H9 (cell line): ENCODE measurements around the gene FNDC3A. TPM values are rescaled to one million over a fixed set of nuclear protein-coding genes. Genes with fewer than 3 reads are reported as not detected.

Source experiments
- DNase-seq: peaks from one replicate; pipeline ENCODE4 v3.0.0-alpha.2; 2017
- H2AFZ ChIP-seq: one replicate; pipeline ENCODE4 v1.6.1; 2013; ENCODE audit warnings: mild to moderate bottlenecking, low read length, control low read depth, moderate library complexity
- H2AK5ac ChIP-seq: 2 replicates; pipeline ENCODE4 v1.6.1; 2013; ENCODE audit warnings: low read length, control low read depth, mixed read lengths; ENCODE audit not compliant: insufficient read length
- H2BK120ac ChIP-seq: one replicate; pipeline ENCODE4 v1.6.1; 2013; ENCODE audit warnings: low read depth, mild to moderate bottlenecking, low read length, control low read depth, inconsistent platforms; ENCODE audit not compliant: poor library complexity, severe bottlenecking
- H2BK12ac ChIP-seq: 2 replicates; pipeline ENCODE4 v1.6.1; 2013; ENCODE audit warnings: low read length, control low read depth, mixed read lengths, low read depth; ENCODE audit not compliant: insufficient read length
- H2BK15ac ChIP-seq: 2 replicates; pipeline ENCODE4 v1.6.1; 2013; ENCODE audit warnings: low read depth, low read length, control low read depth
- H2BK20ac ChIP-seq: one replicate; pipeline ENCODE4 v1.6.1; 2013; ENCODE audit warnings: low read depth, mild to moderate bottlenecking, low read length, control low read depth, inconsistent platforms; ENCODE audit not compliant: poor library complexity, severe bottlenecking
- H2BK5ac ChIP-seq: 2 replicates; pipeline ENCODE4 v1.6.1; 2013; ENCODE audit warnings: low read length, control low read depth, mixed read lengths; ENCODE audit not compliant: insufficient read length
- H3K14ac ChIP-seq: 2 replicates; pipeline ENCODE4 v1.6.1; 2013; ENCODE audit warnings: low read length, control low read depth; ENCODE audit not compliant: insufficient read depth
- H3K18ac ChIP-seq: 2 replicates; pipeline ENCODE4 v1.6.1; 2013; ENCODE audit warnings: low read depth, mild to moderate bottlenecking, mixed read lengths, low read length, control low read depth; ENCODE audit not compliant: insufficient read length
- H3K23ac ChIP-seq: 2 replicates; pipeline ENCODE4 v1.6.1; 2013; ENCODE audit warnings: low read length, control low read depth, mixed read lengths, low read depth; ENCODE audit not compliant: insufficient read length
- H3K23me2 ChIP-seq: 2 replicates; pipeline ENCODE4 v1.6.1; 2013; ENCODE audit warnings: low read depth, mild to moderate bottlenecking, mixed read lengths, low read length, control low read depth; ENCODE audit not compliant: insufficient read length, poor library complexity, severe bottlenecking
- H3K27ac ChIP-seq: 2 replicates; pipeline ENCODE4 v1.5.1; 2013; ENCODE audit warnings: low read length, control low read depth, mixed read lengths, low read depth; ENCODE audit not compliant: insufficient read length
- H3K27me3 ChIP-seq: 2 replicates; pipeline ENCODE4 v1.6.1; 2013; ENCODE audit warnings: low read length, control low read depth, inconsistent platforms; ENCODE audit not compliant: insufficient read depth
- H3K4ac ChIP-seq: 2 replicates; pipeline ENCODE4 v1.6.1; 2013; ENCODE audit warnings: low read depth, mild to moderate bottlenecking, control low read depth, inconsistent platforms, low read length, moderate library complexity
- H3K4me1 ChIP-seq: 2 replicates; pipeline ENCODE4 v1.6.1; 2013; ENCODE audit warnings: low read length, control low read depth, inconsistent platforms; ENCODE audit not compliant: insufficient read depth
- H3K4me2 ChIP-seq: 2 replicates; pipeline ENCODE4 v1.6.1; 2013; ENCODE audit warnings: low read length, control low read depth, mixed read lengths; ENCODE audit not compliant: insufficient read length, insufficient read depth
- H3K56ac ChIP-seq: 2 replicates; pipeline ENCODE4 v1.6.1; 2013; ENCODE audit warnings: low read depth, mild to moderate bottlenecking, mixed read lengths, low read length, control low read depth; ENCODE audit not compliant: insufficient read length
- H3K79me1 ChIP-seq: 2 replicates; pipeline ENCODE4 v1.6.1; 2013; ENCODE audit warnings: low read depth, mild to moderate bottlenecking, moderate library complexity, low read length, control low read depth, inconsistent platforms; ENCODE audit not compliant: insufficient read depth, poor library complexity, severe bottlenecking
- H3K79me2 ChIP-seq: 2 replicates; pipeline ENCODE4 v1.6.1; 2013; ENCODE audit warnings: low read length, control low read depth, inconsistent platforms; ENCODE audit not compliant: insufficient read depth
- H3K9ac ChIP-seq: 2 replicates; pipeline ENCODE4 v1.6.1; 2013; ENCODE audit warnings: low read length, control low read depth, mixed read lengths; ENCODE audit not compliant: insufficient read length; ENCODE audit errors: extremely low read depth
- H3K9me3 ChIP-seq: one replicate; pipeline ENCODE4 v1.6.1; 2013; ENCODE audit warnings: low read depth, low read length, inconsistent platforms; ENCODE audit not compliant: control insufficient read depth
- H3T11ph ChIP-seq: one replicate; pipeline ENCODE4 v1.6.1; 2013; ENCODE audit warnings: mild to moderate bottlenecking, low read length, control low read depth, inconsistent platforms
- H4K20me1 ChIP-seq: one replicate; pipeline ENCODE4 v1.6.1; 2013; ENCODE audit not compliant: control insufficient read depth, insufficient read length, insufficient read depth
- H4K5ac ChIP-seq: 2 replicates; pipeline ENCODE4 v1.6.1; 2013; ENCODE audit warnings: low read depth, mild to moderate bottlenecking, mixed read lengths, low read length, control low read depth; ENCODE audit not compliant: insufficient read length
- H4K8ac ChIP-seq: replicated peaks from 2 replicates; pipeline ENCODE4 v1.6.1; 2013; ENCODE audit warnings: low read length, control low read depth, mixed read lengths, low read depth; ENCODE audit not compliant: insufficient read length
- H4K91ac ChIP-seq: 2 replicates; pipeline ENCODE4 v1.6.1; 2013; ENCODE audit warnings: low read depth, mild to moderate bottlenecking, moderate library complexity, mixed read lengths, low read length, control low read depth; ENCODE audit not compliant: insufficient read length
- H3K27ac Mint-ChIP-seq, 3 experiments: 2 replicates in 2 of 3; 3 replicates in 1 of 3; pipeline ENCODE4 v1.8.0; 2020 to 2021; ENCODE audit warnings: mixed read lengths in 3 of 3, mild to moderate bottlenecking in 1 of 3, moderate library complexity in 1 of 3
- H3K27me3 Mint-ChIP-seq: 2 replicates; pipeline ENCODE4 v1.8.0; 2021; ENCODE audit warnings: low read depth, mild to moderate bottlenecking, moderate library complexity, mixed read lengths
- H3K36me3 Mint-ChIP-seq, 3 experiments: 2 replicates in 2 of 3; 3 replicates in 1 of 3; pipeline ENCODE4 v1.8.0; 2020 to 2021; ENCODE audit warnings: low read depth in 3 of 3, mixed read lengths in 3 of 3; ENCODE audit not compliant: insufficient read depth in 1 of 3
- H3K4me1 Mint-ChIP-seq, 2 experiments: 2 replicates each; pipeline ENCODE4 v1.8.0; 2020; ENCODE audit warnings: mixed read lengths in 2 of 2
- H3K4me3 Mint-ChIP-seq, 2 experiments: 2 replicates in 1 of 2; 3 replicates in 1 of 2; pipeline ENCODE4 v1.8.0; 2020 to 2021; ENCODE audit warnings: mild to moderate bottlenecking in 2 of 2, mixed read lengths in 2 of 2, moderate library complexity in 1 of 2
- H3K9me3 Mint-ChIP-seq, 2 experiments: 2 replicates in 1 of 2; 3 replicates in 1 of 2; pipeline ENCODE4 v1.8.0; 2020; ENCODE audit warnings: mild to moderate bottlenecking in 2 of 2, mixed read lengths in 2 of 2, moderate library complexity in 1 of 2
- CTCF ChIP-seq: fragments of 200-600 bp; sonication (generic); conservative IDR thresholded peaks from 3 replicates; pipeline ENCODE4 v1.8.0; 2021; ENCODE audit warnings: antibody characterized with exemption, mild to moderate bottlenecking
- WGBS: extraction: QIAGEN DNeasy Blood & Tissue Kit; methylation state at CpG from one replicate; pipeline ENCODE4 v1.1.7; 2013; ENCODE audit warnings: missing lambda C conversion rate, low lambda C conversion rate, mixed read lengths; ENCODE audit not compliant: insufficient read length; ENCODE audit errors: extremely low coverage; 5-methylcytosine and 5-hydroxymethylcytosine counted together
- total RNA-seq: library from RNA; stranded (reverse); gene quantifications from 2 replicates; pipeline ENCODE4 v1.2.1, GENCODE V29; 2021

FNDC3A gene
- total RNA-seq, 1 experiment from 2014 or later, result 27.4 TPM

- H3K23me2 ChIP-seq, result no peaks in the 10 kb centered on the region
- no peak overlapping the region for H2BK5ac ChIP-seq
- peaks cover 22 to 44% (median 37%) of the 10 kb centered on the region in 3 experiments for H3K36me3 Mint-ChIP-seq
- TF ChIP-seq CTCF, result no peak
- no CpG with 5 or more reads among the region's 2 CpGs for WGBS
- no peak overlapping the region for H2BK15ac ChIP-seq
- H4K20me1 ChIP-seq, result no peaks in the 10 kb centered on the region
- peak overlapping the region in 1 of 3 experiments; percentile 74; a peak in 1 of 7 replicates for H3K27ac Mint-ChIP-seq
- H3K4me3 Mint-ChIP-seq, result no peak overlapping the region
- no peaks in the 10 kb centered on the region for H3K79me2 ChIP-seq
- H3K18ac ChIP-seq, result no peak overlapping the region
- H3K23ac ChIP-seq, result no peak overlapping the region
- peaks cover 13 to 24% of the 10 kb centered on the region in 2 experiments for H3K4me1 Mint-ChIP-seq
- H3K9me3 ChIP-seq, result no peaks in the 10 kb centered on the region
- H4K5ac ChIP-seq, result no peak overlapping the region
- H3K14ac ChIP-seq, result no peak overlapping the region
- DNase-seq, result no peak
- no peak overlapping the region for H2BK120ac ChIP-seq
- H3K4me2 ChIP-seq, result no peak overlapping the region
- no peaks in the 10 kb centered on the region; the same call in 1 of the 2 replicates for H3K4me1 ChIP-seq
- H2AK5ac ChIP-seq, result no peak overlapping the region
- H3K27me3 Mint-ChIP-seq, result no peaks in the 10 kb centered on the region
- H3K9ac ChIP-seq, result no peak overlapping the region
- no peaks in the 10 kb centered on the region for H3K79me1 ChIP-seq
- H3K56ac ChIP-seq, result no peak overlapping the region
- H4K8ac ChIP-seq, result no peak overlapping the region
- H3K4ac ChIP-seq, result no peak overlapping the region
- no peaks in the 10 kb centered on the region for H3K27me3 ChIP-seq
- peaks cover 20 to 25% of the 10 kb centered on the region in 2 experiments for H3K9me3 Mint-ChIP-seq
- no peak overlapping the region for H3K27ac ChIP-seq
- H2BK12ac ChIP-seq, result no peak overlapping the region
- no peak overlapping the region for H4K91ac ChIP-seq
- H2BK20ac ChIP-seq, result no peak overlapping the region
- H2AFZ ChIP-seq, result no peak overlapping the region
- no peak overlapping the region for H3T11ph ChIP-seq
Observed at GRCh38 chr13:49020328-49020727, 44.6 kb downstream of the FNDC3A start.
